Mesothelial cell of epicardium (in vitro differentiated cells): ENCODE results near the gene CUBN. TPM values are rescaled to one million over a fixed set of nuclear protein-coding genes. Genes with fewer than 3 reads are reported as not detected.

Experiments
- DNase-seq, 2 experiments: peaks; one replicate each; pipeline ENCODE4 v3.0.0; 2021; ENCODE audit warnings: low spot score in 2 of 2; ENCODE audit not compliant: unreplicated experiment in 2 of 2
- H3K27ac Mint-ChIP-seq: 2 replicates; pipeline ENCODE4 v1.8.0; 2021; ENCODE audit warnings: mixed read lengths
- H3K27me3 Mint-ChIP-seq: 2 replicates; pipeline ENCODE4 v1.8.0; 2021; ENCODE audit warnings: low read depth, mixed read lengths
- H3K36me3 Mint-ChIP-seq: 2 replicates; pipeline ENCODE4 v1.8.0; 2021; ENCODE audit warnings: mixed read lengths
- H3K4me1 Mint-ChIP-seq: 2 replicates; pipeline ENCODE4 v1.8.0; 2021; ENCODE audit warnings: mixed read lengths
- H3K4me3 Mint-ChIP-seq: 2 replicates; pipeline ENCODE4 v1.8.0; 2021; ENCODE audit warnings: mild to moderate bottlenecking, moderate library complexity, mixed read lengths
- H3K9me3 Mint-ChIP-seq: 2 replicates; pipeline ENCODE4 v1.8.0; 2021; ENCODE audit warnings: mixed read lengths
- total RNA-seq: library from RNA; stranded (reverse); gene quantifications from 3 replicates; pipeline ENCODE4 v1.2.1, GENCODE V29; 2021
- TF ChIP-seq, protein P1 (sequence below): fragments of 200-600 bp; sonication (generic); IDR thresholded peaks from one replicate; pipeline ENCODE4 v1.5.0; 2021; ENCODE audit warnings: antibody characterized with exemption; ENCODE audit not compliant: unreplicated experiment

CUBN gene
- total RNA-seq, 1 donor from 2014 or later, result 1.5 TPM

DNA sequence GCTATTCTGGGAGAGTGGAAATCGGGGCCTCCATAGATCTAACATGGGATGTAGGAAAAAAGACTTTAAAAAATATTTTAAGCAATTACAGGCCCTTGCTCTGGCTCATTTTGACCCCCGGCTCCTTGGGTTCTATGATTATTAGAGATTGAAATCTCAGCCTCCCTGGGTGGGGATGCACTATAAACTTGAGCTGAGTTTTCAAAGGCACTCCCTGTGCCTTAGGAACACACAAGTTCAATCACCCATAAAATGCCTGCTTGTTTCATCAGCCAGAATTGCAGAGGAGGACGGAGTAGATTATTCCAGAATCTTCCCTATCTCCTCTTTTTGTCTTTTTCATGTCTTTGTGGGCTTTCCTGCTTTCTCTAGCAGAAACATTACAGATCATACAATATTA lies 145.4 kb downstream of the CUBN start:
- Mint-ChIP-seq H3K27ac (no peak overlapping the region), H3K27me3 (no peaks in the 10 kb centered on the region), H3K4me1 (peaks cover 12% of the 10 kb centered on the region), H3K4me3 (no peak overlapping the region), H3K9me3 (peaks cover 5% of the 10 kb centered on the region), H3K36me3 (no peaks in the 10 kb centered on the region)
- DNase-seq, result no peak
- TF ChIP-seq, protein P1, sequence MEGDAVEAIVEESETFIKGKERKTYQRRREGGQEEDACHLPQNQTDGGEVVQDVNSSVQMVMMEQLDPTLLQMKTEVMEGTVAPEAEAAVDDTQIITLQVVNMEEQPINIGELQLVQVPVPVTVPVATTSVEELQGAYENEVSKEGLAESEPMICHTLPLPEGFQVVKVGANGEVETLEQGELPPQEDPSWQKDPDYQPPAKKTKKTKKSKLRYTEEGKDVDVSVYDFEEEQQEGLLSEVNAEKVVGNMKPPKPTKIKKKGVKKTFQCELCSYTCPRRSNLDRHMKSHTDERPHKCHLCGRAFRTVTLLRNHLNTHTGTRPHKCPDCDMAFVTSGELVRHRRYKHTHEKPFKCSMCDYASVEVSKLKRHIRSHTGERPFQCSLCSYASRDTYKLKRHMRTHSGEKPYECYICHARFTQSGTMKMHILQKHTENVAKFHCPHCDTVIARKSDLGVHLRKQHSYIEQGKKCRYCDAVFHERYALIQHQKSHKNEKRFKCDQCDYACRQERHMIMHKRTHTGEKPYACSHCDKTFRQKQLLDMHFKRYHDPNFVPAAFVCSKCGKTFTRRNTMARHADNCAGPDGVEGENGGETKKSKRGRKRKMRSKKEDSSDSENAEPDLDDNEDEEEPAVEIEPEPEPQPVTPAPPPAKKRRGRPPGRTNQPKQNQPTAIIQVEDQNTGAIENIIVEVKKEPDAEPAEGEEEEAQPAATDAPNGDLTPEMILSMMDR, result no peak

DNA sequence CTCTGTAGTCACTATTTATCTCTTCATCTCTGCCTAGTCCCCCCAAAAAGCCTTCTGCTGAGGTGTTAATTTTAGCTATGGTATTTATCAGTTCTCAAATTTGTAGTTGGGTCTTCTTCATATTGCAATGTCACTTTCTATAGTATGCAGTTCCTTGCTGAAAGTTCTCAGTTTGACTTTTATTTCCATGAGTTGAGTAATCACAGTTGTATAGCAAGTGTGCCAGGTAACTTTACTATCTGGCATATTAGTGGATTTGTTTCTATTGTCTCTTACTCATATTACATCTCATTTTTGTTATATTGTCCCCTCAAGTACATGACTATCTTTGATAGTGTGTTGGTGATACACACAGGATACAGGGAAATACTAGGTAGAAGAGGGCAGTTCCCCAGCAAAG lies 152.8 kb downstream of the CUBN start:
- TF ChIP-seq, protein P1, result no peak
- H3K4me1 Mint-ChIP-seq, result no peaks in the 10 kb centered on the region
- DNase-seq, result no peak

DNA sequence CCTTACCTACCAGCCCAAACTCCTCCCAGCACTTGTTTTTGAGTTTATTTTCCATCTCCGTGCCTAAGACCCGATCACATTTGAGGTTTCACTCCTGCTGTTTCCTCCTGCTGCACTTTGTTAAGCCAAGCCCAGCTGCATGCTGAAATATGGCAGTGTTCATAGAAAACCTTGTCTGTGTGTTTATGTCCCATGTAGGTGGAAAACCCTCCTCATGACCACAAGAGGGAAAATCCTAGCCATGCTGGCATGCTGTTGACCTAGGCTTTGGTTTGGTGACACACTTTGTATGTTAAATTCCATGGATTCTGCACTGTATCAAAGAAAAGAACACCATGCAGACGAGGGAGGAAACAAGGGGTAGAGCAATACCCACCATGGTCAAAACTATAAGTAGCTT lies 154.4 kb downstream of the CUBN start:
- H3K4me3 Mint-ChIP-seq, result no peak overlapping the region
- no peaks in the 10 kb centered on the region for H3K4me1 Mint-ChIP-seq
- peaks cover 20% of the 10 kb centered on the region for H3K9me3 Mint-ChIP-seq
- no peaks in the 10 kb centered on the region for H3K36me3 Mint-ChIP-seq
- TF ChIP-seq, protein P1, result no peak
- DNase-seq, result no peak
- no peaks in the 10 kb centered on the region for H3K27me3 Mint-ChIP-seq
- no peak overlapping the region for H3K27ac Mint-ChIP-seq

More for the DNA sequence above, 152.8 kb downstream of the CUBN start:
- no peaks in the 10 kb centered on the region for H3K27me3 Mint-ChIP-seq
- peaks cover 20% of the 10 kb centered on the region for H3K9me3 Mint-ChIP-seq
- no peak overlapping the region for H3K4me3 Mint-ChIP-seq
- no peaks in the 10 kb centered on the region for H3K36me3 Mint-ChIP-seq
- no peak overlapping the region for H3K27ac Mint-ChIP-seq

DNA sequence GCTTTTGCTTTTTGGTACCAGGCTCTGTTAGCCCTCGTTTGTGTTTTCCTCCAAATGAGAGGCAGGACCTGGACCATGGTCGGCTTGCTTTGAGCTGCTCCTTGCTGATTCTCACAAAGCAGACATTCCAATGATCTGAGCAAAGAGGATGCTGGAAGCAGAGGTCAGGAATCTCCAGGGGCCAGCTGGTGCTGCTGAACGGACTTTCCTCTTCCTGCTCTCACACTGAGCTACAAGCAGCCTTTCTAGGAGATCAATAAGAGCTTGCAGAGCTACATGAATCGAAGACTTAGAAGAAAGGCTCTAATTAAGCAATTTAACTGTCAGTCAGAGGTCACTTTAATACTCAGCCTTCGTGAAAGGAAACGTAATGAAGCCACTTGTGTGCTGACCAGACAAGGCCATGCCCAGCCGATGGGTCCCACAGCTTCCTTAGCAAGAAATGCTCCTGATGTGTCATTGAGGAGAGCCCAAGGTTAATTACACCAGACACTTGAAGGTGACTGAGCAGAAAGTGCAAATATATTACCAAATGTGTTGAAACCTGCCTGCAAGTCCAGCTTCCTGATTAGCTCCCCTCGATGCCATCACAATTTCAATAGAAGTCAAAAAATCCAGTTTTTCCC lies 161.1 kb downstream of the CUBN start:
- H3K27me3 Mint-ChIP-seq, result no peaks in the 10 kb centered on the region
- DNase-seq, result no peak
- TF ChIP-seq, protein P1, result no peak
- peak overlapping the region; percentile 87 for H3K27ac Mint-ChIP-seq
- H3K9me3 Mint-ChIP-seq, result no peaks in the 10 kb centered on the region
- H3K4me3 Mint-ChIP-seq, result no peak overlapping the region
- no peaks in the 10 kb centered on the region for H3K36me3 Mint-ChIP-seq
- peaks cover 19% of the 10 kb centered on the region for H3K4me1 Mint-ChIP-seq

DNA sequence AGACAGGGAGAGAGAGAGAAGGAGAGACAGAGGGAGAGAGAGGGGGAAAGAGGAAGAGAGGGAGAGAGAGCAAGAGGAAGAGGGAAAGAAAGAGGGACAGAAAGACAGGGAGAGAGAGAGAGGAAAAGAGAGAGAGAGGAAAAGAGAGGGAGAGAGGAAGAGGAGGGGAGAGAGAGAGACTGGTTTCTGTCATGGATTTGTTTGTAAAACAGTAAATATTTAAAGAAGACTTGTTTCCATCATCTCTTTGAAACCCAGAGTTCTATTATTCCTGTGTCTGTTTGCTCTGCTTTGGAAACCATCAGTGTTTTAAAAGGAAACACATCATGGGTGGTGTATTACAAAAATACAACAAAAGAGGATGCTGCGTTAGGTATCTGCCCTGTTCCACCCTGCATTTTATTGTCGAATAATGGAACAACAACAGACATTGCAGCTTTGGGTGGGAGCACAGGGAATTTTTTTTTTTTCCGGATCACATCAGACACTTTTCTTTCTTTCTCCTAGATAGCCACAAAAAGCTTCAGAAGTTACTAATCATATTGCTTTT lies 161.7 kb downstream of the CUBN start:
- no peak for DNase-seq
- no peaks in the 10 kb centered on the region for H3K27me3 Mint-ChIP-seq
- TF ChIP-seq, protein P1, result no peak
- H3K4me3 Mint-ChIP-seq, result no peak overlapping the region
- peak overlapping the region; percentile 87 for H3K27ac Mint-ChIP-seq
- H3K4me1 Mint-ChIP-seq, result peaks cover 19% of the 10 kb centered on the region
- no peaks in the 10 kb centered on the region for H3K9me3 Mint-ChIP-seq
- no peaks in the 10 kb centered on the region for H3K36me3 Mint-ChIP-seq
